HG03060 (cell line): ENCODE data around the gene NTN5.
"Not testable (repeated sequence)": the region's sequence is repeated elsewhere in the genome, so short reads cannot be mapped to it uniquely, and the experiment has no call there.

Experiments used
- ATAC-seq: cut with Tn5 transposase; IDR thresholded peaks from one replicate; pipeline ENCODE4 v1.9.1; 2021; ENCODE audit warnings: low read depth, moderate number of reproducible peaks; ENCODE audit not compliant: unreplicated experiment

The NTN5 gene

DNA sequence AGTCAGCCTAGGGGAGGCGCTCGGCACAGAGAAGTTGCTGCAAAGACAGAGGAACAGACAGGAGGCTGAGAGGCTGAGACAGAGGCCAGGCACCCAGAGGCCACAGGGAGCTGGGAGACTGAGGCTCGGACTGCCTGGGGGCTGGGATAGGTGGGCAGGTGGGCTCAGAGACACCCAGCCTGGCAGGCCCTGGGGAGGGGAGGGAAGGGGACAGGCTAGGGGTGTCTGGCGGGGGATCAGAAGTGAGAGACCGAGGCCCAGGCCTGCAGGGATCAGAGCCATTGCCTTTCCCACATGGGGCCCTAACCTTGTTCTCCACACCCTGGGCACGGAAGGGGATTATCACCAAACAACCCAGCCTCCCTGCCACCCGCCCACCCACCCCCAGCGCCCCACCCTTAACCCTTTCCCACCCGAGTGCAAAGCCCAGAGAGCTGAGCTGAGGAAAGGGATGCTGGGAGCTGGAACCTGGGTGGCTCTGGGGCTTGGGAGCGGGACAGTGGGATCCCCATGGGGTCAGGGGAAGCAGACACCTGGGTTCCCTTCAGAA lies 1.3 kb downstream of the NTN5 start:
- no peak for ATAC-seq

DNA sequence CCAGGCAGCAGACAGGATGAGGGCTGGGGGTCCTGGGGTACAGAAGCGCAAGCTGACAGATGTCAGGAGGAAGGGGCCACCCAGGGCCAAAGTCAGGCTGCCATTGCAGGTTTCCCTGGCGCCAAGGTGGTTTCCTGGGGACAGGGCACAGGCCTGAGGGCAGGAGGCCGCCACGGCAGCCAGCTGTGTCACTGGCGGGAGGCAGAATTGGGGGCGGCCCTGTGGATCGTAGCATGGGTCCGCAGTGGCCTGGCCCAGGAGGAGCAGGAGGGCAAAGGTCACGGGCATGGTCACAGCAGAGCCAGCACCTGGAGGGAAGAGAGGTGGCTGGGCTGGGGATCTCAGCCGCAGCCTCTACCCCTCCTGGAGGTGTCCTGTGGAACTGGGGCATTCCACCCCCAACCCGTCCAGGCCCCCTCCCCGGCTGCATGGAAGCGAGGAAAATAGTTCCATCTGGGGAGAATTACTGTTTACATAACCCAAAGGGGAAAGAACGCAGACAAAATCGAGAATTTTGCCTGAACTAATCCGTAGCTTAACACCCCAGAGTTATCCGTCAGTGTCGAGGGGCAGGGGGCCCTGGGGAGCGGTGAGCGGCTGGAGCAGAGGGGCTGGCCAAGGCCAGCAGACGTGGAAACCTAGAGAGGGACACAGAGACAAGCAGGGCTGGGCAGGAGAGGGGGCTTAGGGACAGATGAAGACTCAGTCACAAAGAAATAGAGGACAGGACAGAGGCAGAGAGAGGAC lies 1.9 kb downstream of the NTN5 start:
- no peak for ATAC-seq

DNA sequence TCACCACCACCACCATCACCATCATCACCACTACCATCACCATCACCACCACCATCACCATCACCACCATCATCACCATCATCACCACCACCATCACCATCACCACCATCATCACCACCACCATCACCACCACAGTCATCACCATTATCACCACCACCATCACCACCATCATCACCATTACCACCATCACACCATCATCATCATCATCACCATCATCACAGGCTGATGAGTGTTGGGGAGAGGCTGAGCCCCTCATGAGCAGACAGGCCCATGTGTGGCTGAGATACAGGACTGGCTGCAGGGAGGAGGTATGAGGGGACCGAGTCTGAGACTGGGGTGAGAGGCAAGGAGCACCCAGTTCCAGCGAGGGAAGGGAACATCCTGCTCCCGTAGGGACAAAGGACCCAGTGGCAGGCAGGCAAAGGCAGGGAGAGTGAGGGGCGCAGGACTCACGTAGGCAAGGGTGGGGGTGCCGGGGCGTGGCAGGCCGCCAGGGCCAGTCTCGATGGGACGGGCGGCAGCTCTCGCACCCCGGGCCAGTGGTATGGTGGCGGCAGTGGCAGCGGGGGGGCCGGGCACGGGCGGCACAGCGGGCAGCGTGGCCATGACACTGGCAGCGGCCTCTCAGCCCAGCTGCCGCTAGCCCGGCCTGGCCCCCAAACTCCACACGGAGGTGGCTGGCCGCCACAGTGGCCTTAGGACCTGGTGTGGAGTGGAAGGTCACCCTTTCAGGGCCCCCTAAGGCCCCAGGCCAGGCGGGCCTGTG lies 2.7 kb downstream of the NTN5 start:
- no peak for ATAC-seq

DNA sequence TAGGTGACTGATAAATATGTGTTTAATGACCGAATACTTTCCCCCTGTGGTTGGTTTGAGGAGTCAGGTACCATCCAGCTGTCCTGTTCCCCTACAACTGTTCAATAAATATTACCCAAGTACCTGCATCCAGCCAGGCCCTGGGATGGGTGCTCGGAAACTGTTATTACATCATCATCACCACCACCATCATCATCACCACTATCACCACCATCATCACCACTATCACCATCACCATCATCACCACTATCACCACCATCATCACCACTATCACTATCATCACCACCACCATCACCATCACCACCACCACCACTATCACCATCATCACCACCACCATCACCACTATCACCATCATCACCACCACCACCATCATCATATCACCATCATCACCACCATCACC lies 4.1 kb downstream of the NTN5 start:
- no peak for ATAC-seq

DNA sequence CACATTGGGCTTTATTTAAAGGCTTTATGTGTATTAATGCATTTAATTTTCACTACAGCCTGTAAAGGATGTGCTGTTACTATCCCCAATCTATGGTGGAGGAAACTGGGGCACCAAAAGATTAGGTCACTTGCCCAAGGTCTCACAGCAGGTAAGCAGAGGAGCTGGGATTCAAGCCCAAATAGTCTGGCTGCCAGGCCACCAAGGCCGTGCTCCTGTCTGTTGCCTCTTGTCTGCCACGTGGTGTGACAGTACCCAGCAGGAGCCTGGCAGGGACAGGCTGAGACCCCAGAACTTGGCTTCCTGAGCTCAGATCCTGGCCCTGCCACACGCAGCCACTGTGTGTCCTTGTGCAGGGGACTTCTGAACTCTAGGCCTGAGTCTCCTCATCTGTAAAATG lies 4.5 kb downstream of the NTN5 start:
- ATAC-seq, result no peak

DNA sequence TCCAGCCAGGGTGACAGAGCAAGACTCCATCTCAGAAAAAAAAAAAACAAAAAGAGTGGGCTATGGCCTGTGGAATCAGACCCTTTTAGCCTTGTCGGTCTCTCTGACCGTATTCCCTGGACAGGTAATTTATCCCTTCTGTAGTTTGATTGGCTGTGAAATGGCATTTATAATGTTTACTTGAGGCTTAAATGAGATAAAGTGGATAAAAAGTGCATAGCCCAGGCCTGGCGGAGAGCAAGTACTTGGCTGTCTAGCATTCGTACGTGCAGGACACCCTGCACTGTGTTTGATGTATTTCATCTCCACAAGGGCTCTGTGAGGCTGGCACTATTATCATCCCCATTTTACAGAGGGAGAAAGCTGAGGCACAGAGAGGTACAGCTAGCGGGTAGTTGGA lies 7.0 kb downstream of the NTN5 start:
- ATAC-seq, result no peak

DNA sequence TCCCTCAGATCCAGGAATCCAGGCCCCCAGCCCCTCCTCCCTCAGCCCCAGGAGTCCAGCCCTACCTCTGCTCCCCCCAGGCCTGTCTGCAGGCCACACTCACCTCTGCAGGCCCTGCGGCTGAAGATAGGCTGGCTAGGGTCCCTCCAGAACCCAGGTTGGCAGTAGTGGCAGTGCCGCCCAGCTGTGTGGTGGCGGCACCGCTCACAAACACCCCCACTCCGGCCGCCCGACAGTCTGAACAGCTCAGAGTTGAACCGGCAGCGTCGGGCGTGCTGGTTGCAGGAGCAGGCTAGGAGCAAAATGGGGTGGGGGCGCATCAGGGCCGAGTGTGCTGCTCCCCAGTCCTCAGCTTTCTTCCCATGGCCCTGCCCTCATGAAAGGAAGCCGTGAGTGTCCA lies 8.3 kb downstream of the NTN5 start:
- ATAC-seq, result no peak

DNA sequence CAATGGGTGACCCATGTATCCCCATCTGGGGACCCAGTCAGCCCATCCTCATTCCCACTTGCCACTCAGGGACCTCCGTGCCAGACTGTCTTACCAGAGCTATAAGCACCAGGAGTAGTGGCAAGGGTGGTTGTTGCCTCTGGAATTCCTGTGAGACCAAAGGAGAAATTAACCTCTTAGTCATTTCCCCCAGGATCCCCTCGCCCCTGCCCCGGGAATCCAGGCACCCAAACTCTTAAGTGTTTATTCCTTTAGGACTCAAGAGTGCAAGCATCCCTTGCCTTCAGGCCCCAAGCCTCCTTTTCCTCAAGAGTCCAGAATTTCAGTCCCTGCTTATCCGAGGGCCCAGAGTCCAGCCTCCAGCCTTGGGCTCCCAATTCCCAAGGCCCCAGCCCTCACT lies 9.2 kb downstream of the NTN5 start:
- no peak for ATAC-seq

DNA sequence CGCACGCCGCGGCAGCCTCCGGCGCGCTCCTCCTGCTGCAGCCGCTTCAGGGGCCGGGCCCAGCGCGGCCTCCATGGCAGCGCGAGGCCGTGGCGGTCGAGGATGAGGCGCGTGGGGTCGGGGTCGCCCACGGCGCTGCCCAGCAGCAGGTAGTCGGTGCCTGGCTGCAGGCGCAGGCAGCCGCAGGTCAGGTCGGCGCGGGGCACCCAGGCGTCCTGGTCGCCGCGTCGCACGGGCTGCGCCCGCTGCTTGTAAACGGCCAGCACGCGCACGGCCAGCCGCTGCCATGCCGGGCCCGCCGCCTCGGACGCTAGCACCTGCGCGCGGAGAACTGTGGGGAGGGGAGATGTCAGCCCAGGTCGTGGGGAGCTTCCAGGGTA lies 11.1 kb downstream of the NTN5 start:
- no peak for ATAC-seq

DNA sequence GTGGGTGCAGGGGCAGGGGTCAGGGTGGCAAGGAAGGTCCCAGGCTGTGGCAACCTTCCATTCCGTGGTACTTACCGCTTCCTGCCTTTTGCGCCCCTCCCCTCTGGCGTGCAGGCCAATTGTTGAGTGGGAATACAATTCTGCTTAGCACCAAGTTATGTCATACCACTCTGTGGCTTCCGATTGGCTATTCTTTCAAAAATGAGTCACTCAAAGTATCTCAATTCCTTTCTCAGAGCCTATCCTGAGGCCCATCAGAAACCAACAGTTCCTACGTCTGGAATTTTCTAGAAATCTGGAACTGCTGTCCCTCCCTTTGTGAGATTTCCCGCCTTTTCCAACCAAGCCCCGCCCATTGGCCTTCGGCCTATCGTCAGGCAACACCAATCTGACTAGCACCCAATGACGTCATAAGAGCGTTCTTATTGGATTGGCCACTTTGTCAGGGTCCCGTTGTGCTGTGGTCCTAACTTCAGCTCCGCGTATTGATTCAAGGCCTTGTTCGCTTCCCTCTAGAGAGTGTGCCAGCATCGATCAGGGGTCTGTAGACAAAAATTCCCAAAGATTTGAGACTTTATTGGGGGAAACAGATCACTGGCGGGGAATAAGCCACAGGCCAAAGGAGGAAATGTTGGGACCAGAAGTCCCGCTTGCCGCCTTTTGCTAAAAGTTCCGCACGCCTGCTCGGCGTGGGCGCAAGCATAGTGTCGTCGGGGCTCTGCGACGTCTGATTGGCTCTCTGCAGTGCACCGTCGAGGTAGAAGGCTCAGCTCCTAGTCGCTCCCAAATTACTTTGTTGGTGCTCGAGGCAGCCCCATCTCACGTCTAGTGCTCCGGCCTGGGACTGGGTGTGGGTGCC lies 11.7 kb downstream of the NTN5 start:
- peak; percentile 49 for ATAC-seq

DNA sequence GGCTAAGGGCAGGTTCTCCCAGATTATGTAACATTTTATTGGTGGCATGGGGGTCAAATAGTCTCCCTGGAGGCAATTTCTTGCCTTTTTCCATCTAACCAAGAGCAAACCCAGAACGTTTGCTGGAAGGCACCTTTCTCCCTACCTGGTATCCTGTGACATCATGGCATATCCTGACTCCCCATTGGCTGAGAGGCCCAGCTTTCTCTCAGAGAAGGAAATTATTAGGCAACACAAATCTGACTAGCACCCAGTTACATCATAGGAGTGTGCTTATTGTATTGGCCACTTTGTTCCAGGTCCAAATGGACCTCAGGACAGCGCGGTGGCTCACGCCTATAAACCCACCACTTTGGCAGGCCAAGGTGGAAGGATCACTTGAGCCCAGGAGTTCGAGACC lies 13.0 kb downstream of the NTN5 start:
- no peak for ATAC-seq

DNA sequence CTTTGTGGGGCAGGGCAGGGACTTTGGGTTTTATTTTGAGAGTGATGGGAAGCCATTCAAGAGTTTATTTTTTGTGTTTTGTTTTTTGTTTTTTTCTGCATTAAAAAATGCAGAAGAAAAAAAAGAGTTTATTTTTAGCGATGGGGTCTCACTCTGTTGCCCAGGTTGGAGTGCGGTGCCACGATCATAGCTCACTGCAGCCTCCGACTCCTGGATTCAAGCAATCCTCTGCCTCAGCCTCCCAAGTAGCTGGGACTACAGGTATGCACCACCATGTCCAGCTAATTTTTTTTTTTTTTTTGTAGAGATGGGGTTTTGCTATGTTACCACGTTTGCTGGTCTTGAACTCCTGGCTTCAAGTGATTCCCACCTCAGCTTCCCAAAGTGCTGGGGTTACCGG lies 14.3 kb downstream of the NTN5 start:
- no peak for ATAC-seq

DNA sequence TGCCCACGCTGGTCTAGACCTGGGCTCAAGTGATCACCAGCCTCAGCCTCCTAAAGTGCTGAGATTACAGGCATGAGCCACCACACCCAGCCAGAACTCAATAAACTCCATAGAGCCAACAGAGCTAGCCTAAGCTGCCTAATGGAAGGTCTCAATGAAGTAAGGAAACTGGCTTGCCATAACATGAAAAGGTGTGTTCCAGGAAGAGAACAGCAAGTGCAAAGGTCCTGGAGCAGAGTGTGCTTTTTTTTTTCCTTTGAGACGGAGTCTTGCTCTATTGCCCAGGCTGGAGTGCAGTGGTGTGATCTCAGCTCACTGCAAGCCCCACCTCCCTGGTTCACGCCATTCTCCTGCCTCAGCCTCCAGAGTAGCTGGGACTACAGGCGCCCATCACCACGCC lies 15.0 kb downstream of the NTN5 start:
- ATAC-seq, result not testable (repeated sequence)

DNA sequence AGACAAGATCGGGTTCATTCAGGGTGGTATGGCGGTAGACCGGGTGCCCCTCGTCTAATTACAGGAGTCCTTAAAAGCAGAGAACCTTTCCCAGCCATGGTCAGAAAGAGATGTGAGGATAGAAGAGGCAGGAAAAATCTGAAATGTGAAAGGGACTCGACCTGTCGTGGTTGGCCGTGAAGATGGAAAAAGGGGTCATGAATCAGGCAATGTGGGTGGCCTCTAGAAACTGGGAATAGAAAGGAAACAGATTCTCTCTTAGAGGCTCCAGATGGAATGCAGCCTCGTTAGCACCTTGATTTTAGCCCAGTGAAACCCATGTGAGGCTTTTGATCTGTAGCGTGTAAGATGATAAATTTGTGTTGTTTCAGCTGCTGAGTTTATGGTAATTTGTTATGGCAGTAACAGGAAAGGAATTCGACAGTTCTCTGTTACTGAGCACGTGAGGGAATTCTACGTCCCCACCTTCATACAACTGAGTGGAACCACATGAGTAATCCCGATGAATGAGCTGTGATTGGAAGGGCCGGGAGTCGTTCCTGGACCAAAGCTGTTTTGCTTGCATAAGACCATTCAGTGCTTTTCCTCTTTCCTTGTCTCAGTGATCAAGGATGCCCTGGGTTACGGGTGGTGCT lies 15.9 kb downstream of the NTN5 start:
- no peak for ATAC-seq

DNA sequence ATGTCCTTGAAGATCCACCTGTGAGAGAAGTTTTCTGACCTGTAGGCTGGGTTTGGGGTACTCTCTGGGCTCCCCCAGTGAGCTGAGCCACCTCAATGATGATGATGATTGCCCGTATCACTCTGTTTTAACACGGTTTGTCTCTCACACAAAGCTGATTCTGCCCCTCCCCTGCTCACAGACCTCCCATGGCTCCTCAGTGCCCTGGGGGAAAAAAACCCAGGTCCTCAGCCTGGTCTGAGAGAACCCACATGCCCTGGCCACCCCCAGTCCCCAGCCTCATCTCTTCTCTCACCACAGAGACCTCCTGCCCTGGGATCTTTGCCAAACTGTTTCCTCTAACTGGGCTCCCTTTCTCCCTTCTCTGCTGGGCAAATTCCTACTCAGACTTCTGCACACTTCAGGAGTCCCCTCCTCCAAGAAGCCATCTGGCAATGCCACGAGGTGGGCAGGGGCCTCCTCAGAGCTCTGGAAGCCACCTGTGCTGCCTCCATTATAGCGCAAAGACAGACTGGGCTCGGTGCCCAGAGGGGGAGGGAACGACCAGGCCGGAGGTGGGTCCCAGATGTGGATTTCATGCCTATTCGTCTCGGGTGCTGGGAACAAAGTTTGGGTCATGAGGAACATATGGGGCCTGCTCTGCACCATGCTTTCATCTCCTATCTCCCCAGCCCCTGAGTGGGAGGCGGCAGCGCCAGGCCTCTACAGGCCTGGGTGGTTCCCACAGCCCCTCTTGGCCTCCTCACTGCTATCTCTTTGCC lies 18.3 kb downstream of the NTN5 start:
- no peak for ATAC-seq

DNA sequence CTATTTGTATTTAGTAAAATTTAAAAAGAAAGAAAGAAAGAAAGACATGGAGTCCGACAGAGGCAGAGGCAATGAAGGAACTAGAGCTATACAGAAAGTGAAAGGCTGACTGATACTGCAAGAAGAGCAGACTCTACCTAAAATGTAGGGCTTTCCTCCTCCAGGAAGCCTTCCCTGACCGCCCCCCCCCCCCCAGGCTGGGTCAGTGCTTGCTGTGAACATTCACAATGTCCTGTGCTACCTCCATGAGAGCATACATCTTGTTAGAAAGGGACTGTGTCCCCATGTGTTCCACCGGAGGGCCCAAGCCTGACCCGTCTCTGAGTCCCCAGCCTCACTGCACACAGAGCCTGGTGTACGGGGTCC lies 21.2 kb downstream of the NTN5 start:
- ATAC-seq, result no peak

DNA sequence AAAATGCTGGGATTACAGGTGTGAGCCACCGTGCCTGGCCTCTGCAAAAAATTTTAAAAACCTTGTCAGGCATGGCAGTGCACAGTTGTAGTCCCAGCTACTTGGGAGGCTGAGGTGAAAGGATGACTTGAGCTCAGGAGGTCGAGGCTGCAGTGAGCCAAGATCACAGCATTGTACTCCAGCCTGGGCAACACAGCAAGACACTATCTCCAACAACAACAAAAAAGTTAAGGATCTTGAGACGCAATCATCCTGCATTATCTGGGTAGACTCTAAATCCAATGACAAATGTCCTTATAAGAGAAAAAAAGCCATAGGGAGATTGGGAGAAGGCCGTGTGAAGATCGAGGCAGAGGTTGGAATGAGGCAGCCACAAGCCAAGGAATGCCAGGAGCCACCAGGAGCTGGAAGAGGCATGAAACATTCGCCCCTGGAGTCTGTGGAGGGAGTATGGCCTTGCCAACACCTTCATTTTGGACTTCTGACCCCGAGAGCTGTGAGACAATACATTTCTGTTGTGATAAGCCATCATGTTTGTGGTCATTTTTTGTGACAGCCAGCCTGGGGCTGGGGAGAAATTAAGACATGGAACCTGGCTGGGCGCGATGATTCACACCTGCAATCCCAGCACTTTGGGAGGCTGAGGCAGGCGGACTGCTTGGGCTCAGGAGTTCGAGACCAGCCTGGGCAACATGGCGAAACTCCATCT lies 21.7 kb downstream of the NTN5 start:
- no peak for ATAC-seq

DNA sequence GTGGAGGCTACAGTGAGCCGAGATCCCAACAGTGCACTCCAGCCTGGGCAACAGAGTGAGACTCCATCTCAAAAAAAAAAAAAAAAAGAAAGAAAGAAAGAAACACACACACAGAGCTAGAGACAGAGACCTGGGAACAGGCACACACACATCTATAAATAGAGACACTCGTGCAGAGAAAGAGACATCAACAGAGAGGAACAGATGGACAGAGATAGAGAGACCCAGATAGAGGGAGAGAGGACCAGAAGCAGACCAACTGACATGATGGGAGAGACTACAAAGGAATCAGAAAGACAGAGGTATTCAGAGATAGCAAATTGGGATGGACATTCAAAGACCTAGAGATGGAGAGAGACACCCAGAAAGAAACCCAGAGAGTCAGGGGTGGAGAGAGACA lies 24.7 kb downstream of the NTN5 start:
- no peak for ATAC-seq

DNA sequence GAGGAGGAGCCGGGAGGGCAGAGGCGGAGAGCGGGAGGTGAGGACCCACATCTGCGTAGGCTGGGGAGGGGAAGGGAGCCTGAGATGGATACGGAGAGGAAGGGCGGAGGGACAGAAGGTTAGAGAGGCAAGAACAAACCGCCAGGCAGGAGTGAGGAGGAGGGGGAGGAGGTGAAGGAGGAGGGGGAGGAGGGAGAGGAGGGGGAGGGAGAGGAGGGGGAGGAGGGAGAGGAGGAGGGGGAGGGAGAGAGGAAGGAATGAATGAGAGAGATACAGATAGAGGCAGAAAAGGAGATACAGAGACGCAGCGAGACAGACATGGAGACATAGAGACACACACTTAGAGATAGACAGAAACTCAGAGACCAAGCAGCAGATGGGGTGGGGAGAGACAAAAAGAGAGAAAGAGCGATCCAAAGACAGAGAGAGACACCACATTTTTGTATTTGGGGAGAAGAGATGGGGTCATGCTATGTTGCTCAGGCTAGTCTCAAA lies 26.0 kb downstream of the NTN5 start:
- no peak for ATAC-seq
